GM19328 (cell line): ENCODE data around the gene SEMA6A.
"Not testable (repeated sequence)": the region's sequence is repeated elsewhere in the genome, so short reads cannot be mapped to it uniquely, and the experiment has no call there.

Source experiments
- ATAC-seq: cut with Tn5 transposase; IDR thresholded peaks from one replicate; pipeline ENCODE4 v1.9.1; 2021; ENCODE audit warnings: mild to moderate bottlenecking, moderate library complexity; ENCODE audit not compliant: unreplicated experiment

SEMA6A gene

GRCh38 chr5:116550082-116550481 lies 24.5 kb downstream of the SEMA6A start:
- no peak for ATAC-seq

- no peak for ATAC-seq
Observed at GRCh38 chr5:116546743-116547124, 27.9 kb downstream of the SEMA6A start.

- no peak for ATAC-seq
Observed at GRCh38 chr5:116546033-116546742, 28.4 kb downstream of the SEMA6A start.

GRCh38 chr5:116545465-116545864 lies 29.2 kb downstream of the SEMA6A start:
- ATAC-seq, result not testable (repeated sequence)

GRCh38 chr5:116544531-116545241 lies 29.9 kb downstream of the SEMA6A start:
- no peak for ATAC-seq

- ATAC-seq, result no peak
Observed at GRCh38 chr5:116543501-116543900, 31.1 kb downstream of the SEMA6A start.

- no peak for ATAC-seq
Observed at GRCh38 chr5:116542619-116543018, 32.0 kb downstream of the SEMA6A start.

- no peak for ATAC-seq
Observed at GRCh38 chr5:116539222-116539621, 35.4 kb downstream of the SEMA6A start.

- no peak for ATAC-seq
Observed at GRCh38 chr5:116536316-116537083, 38.1 kb downstream of the SEMA6A start.

GRCh38 chr5:116534964-116535651 lies 39.5 kb downstream of the SEMA6A start:
- no peak for ATAC-seq

GRCh38 chr5:116532762-116533525 lies 41.7 kb downstream of the SEMA6A start:
- ATAC-seq, result no peak

GRCh38 chr5:116531635-116532034 lies 43.0 kb downstream of the SEMA6A start:
- no peak for ATAC-seq

- ATAC-seq, result no peak
Observed at GRCh38 chr5:116531117-116531516, 43.5 kb downstream of the SEMA6A start.

GRCh38 chr5:116530276-116530675 lies 44.3 kb downstream of the SEMA6A start:
- no peak for ATAC-seq

GRCh38 chr5:116529615-116530014 lies 45.0 kb downstream of the SEMA6A start:
- ATAC-seq, result no peak

GRCh38 chr5:116528519-116529234 lies 45.9 kb downstream of the SEMA6A start:
- no peak for ATAC-seq

- ATAC-seq, result no peak
Observed at GRCh38 chr5:116527582-116527981, 47.0 kb downstream of the SEMA6A start.

- ATAC-seq, result no peak
Observed at GRCh38 chr5:116525674-116526073, 48.9 kb downstream of the SEMA6A start.

GRCh38 chr5:116524966-116525365 lies 49.7 kb downstream of the SEMA6A start:
- no peak for ATAC-seq
